CD14-positive monocyte (primary cell): ENCODE results near the gene BACH2. TPM values are rescaled to one million over a fixed set of nuclear protein-coding genes. Genes with fewer than 3 reads are reported as not detected.

ENCODE experiments used
- DNase-seq, 3 donors: peaks; one replicate each; pipeline ENCODE4 v3.0.0-alpha.2; 2011 to 2022
- H2AFZ ChIP-seq: 2 replicates; pipeline ENCODE4 v1.6.0; 2012; ENCODE audit warnings: mild to moderate bottlenecking, low read depth, low read length, inconsistent platforms; ENCODE audit not compliant: insufficient read depth, poor library complexity, severe bottlenecking
- H3K27ac ChIP-seq, 2 donors: 1 replicate in 1 of 2; 2 replicates in 1 of 2; pipeline ENCODE4 v1.5.1; 2012 to 2013; ENCODE audit warnings: low read length in 2 of 2, control low read depth in 1 of 2, inconsistent platforms in 1 of 2, low read depth in 1 of 2, mild to moderate bottlenecking in 1 of 2
- H3K27me3 ChIP-seq, 2 donors: one replicate each; pipeline versions ENCODE4 v1.6.0 to v1.6.1; 2011 to 2013; ENCODE audit warnings: low read length in 2 of 2; ENCODE audit not compliant: control insufficient read depth in 2 of 2, insufficient read depth in 2 of 2
- H3K36me3 ChIP-seq, 2 donors: replicated peaks in 1 of 2; 1 replicate in 1 of 2; 2 replicates in 1 of 2; pipeline versions ENCODE4 v1.5.1 to v1.6.1; 2012 to 2013; ENCODE audit warnings: low read length in 2 of 2, control low read depth in 1 of 2, inconsistent platforms in 1 of 2, mild to moderate bottlenecking in 1 of 2; ENCODE audit not compliant: insufficient read depth in 2 of 2, control insufficient read depth in 1 of 2
- H3K4me1 ChIP-seq, 2 donors: 1 replicate in 1 of 2; 2 replicates in 1 of 2; pipeline versions ENCODE4 v1.5.1 to v1.6.1; 2012 to 2013; ENCODE audit warnings: low read length in 2 of 2, control low read depth in 1 of 2, inconsistent platforms in 1 of 2, mild to moderate bottlenecking in 1 of 2, moderate library complexity in 1 of 2; ENCODE audit not compliant: insufficient read depth in 2 of 2, control insufficient read depth in 1 of 2
- H3K4me2 ChIP-seq: replicated peaks from 2 replicates; pipeline ENCODE3; 2012; ENCODE audit warnings: low read length, moderate library complexity, mild to moderate bottlenecking; ENCODE audit not compliant: poor library complexity, severe bottlenecking; ENCODE audit errors: extremely low read depth
- H3K4me3 ChIP-seq, 3 experiments: fragments of 200-600 bp in 1 of 3; sonication (generic) in 1 of 3; replicated peaks in 1 of 3; 1 replicate in 2 of 3; 2 replicates in 1 of 3; pipeline ENCODE4 v1.5.1; 2011 to 2013; ENCODE audit warnings: low read length in 3 of 3, mild to moderate bottlenecking in 3 of 3, control low read depth in 2 of 3, low read depth in 2 of 3, inconsistent platforms in 1 of 3, moderate library complexity in 1 of 3
- H3K79me2 ChIP-seq: 2 replicates; pipeline ENCODE4 v1.6.0; 2012; ENCODE audit warnings: mild to moderate bottlenecking, control low read depth, inconsistent platforms, low read length, moderate library complexity; ENCODE audit not compliant: insufficient read depth
- H3K9ac ChIP-seq: 2 replicates; pipeline ENCODE4 v1.6.0; 2017; ENCODE audit warnings: low read length, mild to moderate bottlenecking; ENCODE audit not compliant: insufficient read depth, poor library complexity, severe bottlenecking
- H3K9me3 ChIP-seq, 2 donors: replicated peaks in 1 of 2; 1 replicate in 1 of 2; 2 replicates in 1 of 2; pipeline versions ENCODE4 v1.5.1 to v1.6.1; 2012 to 2013; ENCODE audit warnings: low read length in 2 of 2, control low read depth in 1 of 2; ENCODE audit not compliant: control insufficient read depth in 1 of 2, insufficient read depth in 1 of 2
- H4K20me1 ChIP-seq: 2 replicates; pipeline ENCODE4 v1.6.0; 2012; ENCODE audit warnings: mild to moderate bottlenecking, low read length, control low read depth, moderate library complexity; ENCODE audit not compliant: insufficient read depth
- H3K27ac Mint-ChIP-seq, 7 donors: one replicate each; pipeline ENCODE4 v1.8.0; 2020; ENCODE audit warnings: mild to moderate bottlenecking in 7 of 7, mixed read lengths in 7 of 7, moderate library complexity in 6 of 7, inconsistent platforms in 2 of 7
- H3K27me3 Mint-ChIP-seq, 3 donors: one replicate each; pipeline ENCODE4 v1.8.0; 2021 to 2022; ENCODE audit warnings: low read depth in 3 of 3, mild to moderate bottlenecking in 3 of 3, mixed read lengths in 3 of 3, moderate library complexity in 3 of 3, inconsistent platforms in 1 of 3
- H3K36me3 Mint-ChIP-seq, 2 donors: one replicate each; pipeline ENCODE4 v1.8.0; 2020; ENCODE audit warnings: mixed read lengths in 2 of 2, inconsistent platforms in 1 of 2, mild to moderate bottlenecking in 1 of 2
- H3K4me1 Mint-ChIP-seq: one replicate; pipeline ENCODE4 v1.8.0; 2020; ENCODE audit warnings: mild to moderate bottlenecking, mixed read lengths
- H3K4me3 Mint-ChIP-seq, 2 donors: one replicate each; pipeline ENCODE4 v1.8.0; 2020; ENCODE audit warnings: mild to moderate bottlenecking in 2 of 2, mixed read lengths in 2 of 2, moderate library complexity in 1 of 2
- H3K9me3 Mint-ChIP-seq, 7 donors: one replicate each; pipeline ENCODE4 v1.8.0; 2020 to 2022; ENCODE audit warnings: mixed read lengths in 7 of 7, mild to moderate bottlenecking in 6 of 7, moderate library complexity in 6 of 7, inconsistent platforms in 2 of 7
- CTCF ChIP-seq: fragments of 200-600 bp; IDR thresholded peaks from one replicate; pipeline ENCODE4 v1.8.0; 2022; ENCODE audit warnings: antibody characterized with exemption, mild to moderate bottlenecking
- WGBS: methylation state at CpG from one replicate; pipeline ENCODE4 v1.1.5; 2013; ENCODE audit warnings: missing lambda C conversion rate; ENCODE audit not compliant: insufficient coverage; 5-methylcytosine and 5-hydroxymethylcytosine counted together
- intact Hi-C, 2 donors: fragments of 100-400 bp; cut with micrococcal nuclease; formaldehyde crosslinking; loops; one replicate each; pipeline versions ENCODE4 v1.15.0 to v1.15.1; 2023
- polyA plus RNA-seq, 3 donors: library from polyadenylated mRNA; depleted of rRNA in 1 of 3; unstranded in 2 of 3; stranded (reverse) in 1 of 3; fragments of 300-500 nt in 2 of 3; fragments of >200 nt in 1 of 3; fragmentation: Illumina TruSeq in 2 of 3; gene quantifications; 1 replicate in 2 of 3; 2 replicates in 1 of 3; pipeline ENCODE4 v1.2.3, GENCODE V29; 2012 to 2021

Gene BACH2
- polyA plus RNA-seq, 3 donors = 0.04 to 0.09 (median 0.05) TPM

GRCh38 chr6:90272895-90273294 lies 23.7 kb downstream of the BACH2 start:
- Histone ChIP-seq H3K9ac (no peak overlapping the region), H3K9me3 (no peaks in the 10 kb centered on the region), H2AFZ (no peak overlapping the region), H4K20me1 (no peaks in the 10 kb centered on the region), H3K79me2 (no peaks in the 10 kb centered on the region), H3K27me3 (no peaks in the 10 kb centered on the region), H3K36me3 (no peaks in the 10 kb centered on the region), H3K4me1 (no peaks in the 10 kb centered on the region), H3K4me3 (no peak overlapping the region), H3K27ac (no peak overlapping the region), H3K4me2 (no peak overlapping the region)
- Mint-ChIP-seq H3K36me3 (no peaks in the 10 kb centered on the region), H3K27me3 (peaks cover 1 to 2% (median 2%) of the 10 kb centered on the region in 3 donors), H3K4me1 (peaks cover 7% of the 10 kb centered on the region), H3K27ac (no peak overlapping the region), H3K9me3 (peaks cover 0 to 8% (median 2%) of the 10 kb centered on the region in 7 donors), H3K4me3 (no peak overlapping the region)
- 98% methylated on average over 5 of the region's 5 CpGs for WGBS
- no peak for DNase-seq
- no peak for TF ChIP-seq CTCF
- intact Hi-C loops = no loop called here

- no peaks in the 10 kb centered on the region for H3K36me3 Mint-ChIP-seq
- 48% methylated on average over 3 of the region's 7 CpGs for whole genome bisulfite sequencing
- H3K4me1 ChIP-seq = no peaks in the 10 kb centered on the region
- no peak overlapping the region for H3K9ac ChIP-seq
- H3K27me3 ChIP-seq = no peaks in the 10 kb centered on the region
- H3K4me3 Mint-ChIP-seq = no peak overlapping the region
- no peak overlapping the region for H3K4me2 ChIP-seq
- H3K4me1 Mint-ChIP-seq = peaks cover 7% of the 10 kb centered on the region
- H2AFZ ChIP-seq = no peak overlapping the region
- peaks cover 1 to 2% (median 2%) of the 10 kb centered on the region in 3 donors for H3K27me3 Mint-ChIP-seq
- no peak for DNase-seq
- TF ChIP-seq CTCF = no peak
- H3K27ac Mint-ChIP-seq = peak overlapping the region in 1 of 7 donors; percentile 58
- H3K9me3 Mint-ChIP-seq = peaks cover 0 to 8% (median 2%) of the 10 kb centered on the region in 7 donors
- H3K9me3 ChIP-seq = no peaks in the 10 kb centered on the region
- H4K20me1 ChIP-seq = no peaks in the 10 kb centered on the region
- no peaks in the 10 kb centered on the region for H3K79me2 ChIP-seq
- no peaks in the 10 kb centered on the region for H3K36me3 ChIP-seq
- intact Hi-C loops = no loop called here
- no peak overlapping the region for H3K27ac ChIP-seq
- H3K4me3 ChIP-seq = no peak overlapping the region
These were observed 24.8 kb downstream of the BACH2 start for GRCh38 chr6:90271831-90272230.
